Type B pancreatic cell (in vitro differentiated cells): ENCODE measurements around the gene OR7C1. TPM values are rescaled to one million over a fixed set of nuclear protein-coding genes. Genes with fewer than 3 reads are reported as not detected.
A peak's percentile ranks its signal among the peaks of the same experiment; 100 is the strongest.
"Not testable (repeated sequence)": the region's sequence is repeated elsewhere in the genome, so short reads cannot be mapped to it uniquely, and the experiment has no call there.

Experiments used
- DNase-seq: peaks from one replicate; pipeline ENCODE4 v3.0.0; 2021; ENCODE audit warnings: mixed read lengths; ENCODE audit not compliant: unreplicated experiment; ENCODE audit errors: extremely low spot score
- H3K27ac Mint-ChIP-seq: 2 replicates; pipeline ENCODE4 v1.8.0; 2021; ENCODE audit warnings: mild to moderate bottlenecking, mixed read lengths
- H3K27me3 Mint-ChIP-seq: 2 replicates; pipeline ENCODE4 v1.8.0; 2021; ENCODE audit warnings: mixed read lengths
- H3K36me3 Mint-ChIP-seq: 2 replicates; pipeline ENCODE4 v1.8.0; 2021; ENCODE audit warnings: mixed read lengths
- H3K4me1 Mint-ChIP-seq: one replicate; pipeline ENCODE4 v1.8.0; 2021; ENCODE audit warnings: mixed read lengths; ENCODE audit not compliant: unreplicated experiment
- H3K4me3 Mint-ChIP-seq: 2 replicates; pipeline ENCODE4 v1.8.0; 2021; ENCODE audit warnings: mild to moderate bottlenecking, mixed read lengths
- H3K9me3 Mint-ChIP-seq: 2 replicates; pipeline ENCODE4 v1.8.0; 2021; ENCODE audit warnings: mixed read lengths
- CTCF ChIP-seq: fragments of 200-600 bp; sonication (generic); conservative IDR thresholded peaks from 2 replicates; pipeline ENCODE4 v1.5.0; 2021; ENCODE audit warnings: antibody characterized with exemption, mild to moderate bottlenecking
- total RNA-seq: library from RNA; stranded (reverse); gene quantifications from 2 replicates; pipeline ENCODE4 v1.2.1, GENCODE V29; 2021; ENCODE audit warnings: low replicate concordance

Gene OR7C1
- total RNA-seq, 1 donor from 2014 or later = not detected

GRCh38 chr19:14782626-14783409 is 52.2 kb downstream of the OR7C1 start:
- H3K4me3 Mint-ChIP-seq = no peak overlapping the region
- no peaks in the 10 kb centered on the region for H3K4me1 Mint-ChIP-seq
- H3K9me3 Mint-ChIP-seq = no peaks in the 10 kb centered on the region
- H3K27ac Mint-ChIP-seq = no peak overlapping the region
- TF ChIP-seq CTCF = no peak
- H3K27me3 Mint-ChIP-seq = peaks cover 3% of the 10 kb centered on the region
- no peak for DNase-seq
- no peaks in the 10 kb centered on the region for H3K36me3 Mint-ChIP-seq

- H3K4me1 Mint-ChIP-seq, H3K4me3 Mint-ChIP-seq, H3K27ac Mint-ChIP-seq, H3K9me3 Mint-ChIP-seq, H3K36me3 Mint-ChIP-seq, H3K27me3 Mint-ChIP-seq, DNase-seq: not testable (repeated sequence)
These were observed 53.1 kb downstream of the OR7C1 start for GRCh38 chr19:14781713-14782536.

GRCh38 chr19:14780622-14781225 is 54.3 kb downstream of the OR7C1 start:
- not testable (repeated sequence) for H3K36me3 Mint-ChIP-seq, H3K4me1 Mint-ChIP-seq, H3K9me3 Mint-ChIP-seq, H3K27me3 Mint-ChIP-seq, H3K4me3 Mint-ChIP-seq, H3K27ac Mint-ChIP-seq
- DNase-seq = peak; percentile 27

- H3K27me3 Mint-ChIP-seq = peaks cover 6% of the 10 kb centered on the region
- no peaks in the 10 kb centered on the region for H3K4me1 Mint-ChIP-seq
- no peaks in the 10 kb centered on the region for H3K9me3 Mint-ChIP-seq
- no peak overlapping the region for H3K27ac Mint-ChIP-seq
- H3K36me3 Mint-ChIP-seq = no peaks in the 10 kb centered on the region
- no peak for TF ChIP-seq CTCF
- no peak overlapping the region for H3K4me3 Mint-ChIP-seq
- DNase-seq = no peak
These were observed 55.8 kb downstream of the OR7C1 start for GRCh38 chr19:14779151-14779550.

DNA sequence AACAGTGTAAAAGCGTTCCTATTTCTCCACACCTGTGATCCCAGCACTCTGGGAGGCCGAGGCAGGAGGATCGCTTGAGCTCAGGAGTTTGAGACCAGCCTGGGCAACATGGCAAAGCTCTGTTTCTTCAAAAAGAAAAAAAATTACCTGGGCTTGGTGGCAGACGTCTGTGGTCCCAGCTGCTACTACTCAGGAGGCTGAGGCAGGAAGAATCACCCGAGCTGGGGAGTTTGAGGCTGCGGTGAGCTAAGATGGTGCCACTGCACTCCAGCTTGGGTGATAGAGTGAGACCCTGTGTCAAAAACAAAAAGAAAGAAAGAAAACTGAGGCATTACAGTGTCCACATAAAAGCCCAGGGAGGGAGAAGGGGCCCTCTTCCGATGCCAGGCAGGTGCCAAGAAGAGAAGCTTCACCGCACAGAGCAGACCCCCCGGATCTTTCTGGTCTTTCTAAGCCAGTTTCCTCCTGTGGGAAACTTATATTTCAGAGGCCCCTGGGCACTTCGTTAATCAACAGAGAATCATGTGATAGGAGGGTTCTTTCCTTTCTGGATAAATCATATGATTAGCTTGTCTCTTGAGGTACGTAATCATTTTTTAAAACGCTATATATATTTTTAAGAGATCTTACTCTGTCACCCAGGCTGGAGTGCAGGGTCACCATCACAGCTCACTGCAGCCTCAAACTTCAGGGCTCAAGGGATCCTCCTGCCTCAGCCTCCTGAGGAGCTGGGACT is 56.7 kb downstream of the OR7C1 start, which contains the start of gene ADGRE2:
ADGRE2 (minus strand) TSS at position 451 of the 736 bp plus-strand sequence. CDS start 1,804 bp downstream, outside the sequence.
- H3K4me1 Mint-ChIP-seq, DNase-seq, H3K36me3 Mint-ChIP-seq, H3K27me3 Mint-ChIP-seq, H3K4me3 Mint-ChIP-seq, H3K9me3 Mint-ChIP-seq: not testable (repeated sequence)
- H3K27ac Mint-ChIP-seq = peak within 1 kb of the TSS; percentile 86

DNA sequence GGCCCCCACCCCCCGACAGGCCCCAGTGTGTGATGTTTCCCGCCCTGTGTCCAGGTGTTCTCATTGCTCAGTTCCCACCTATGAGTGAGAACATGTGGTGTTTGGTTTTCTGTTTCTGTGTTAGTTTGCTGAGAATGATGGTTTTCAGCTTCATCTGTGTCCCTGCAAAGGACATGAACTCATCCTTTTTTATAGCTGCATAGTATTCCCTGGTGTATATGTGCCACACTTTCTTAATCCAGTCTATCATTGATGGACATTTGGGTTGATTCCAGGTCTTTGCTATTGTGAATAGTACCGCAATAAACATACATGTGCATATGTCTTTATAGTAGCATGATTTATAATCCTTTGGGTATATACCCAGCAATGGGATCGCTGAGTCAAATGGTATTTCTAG is 57.3 kb downstream of the OR7C1 start:
- H3K27me3 Mint-ChIP-seq, H3K4me3 Mint-ChIP-seq: not testable (repeated sequence)

GRCh38 chr19:14775869-14776586 is 59.0 kb downstream of the OR7C1 start:
- Mint-ChIP-seq H3K4me1 (no peaks in the 10 kb centered on the region), H3K9me3 (no peaks in the 10 kb centered on the region), H3K27ac (peak overlapping the region; percentile 91), H3K4me3 (peak overlapping the region; percentile 84), H3K36me3 (no peaks in the 10 kb centered on the region), H3K27me3 (peaks cover 6% of the 10 kb centered on the region)
- TF ChIP-seq CTCF = no peak
- DNase-seq = no peak

More for the DNA sequence above, 57.3 kb downstream of the OR7C1 start:
- H3K36me3 Mint-ChIP-seq, DNase-seq, H3K4me1 Mint-ChIP-seq, H3K9me3 Mint-ChIP-seq: not testable (repeated sequence)
- peak overlapping the region; percentile 86 for H3K27ac Mint-ChIP-seq

- not testable (repeated sequence) for H3K4me1 Mint-ChIP-seq, H3K27ac Mint-ChIP-seq, H3K9me3 Mint-ChIP-seq, H3K36me3 Mint-ChIP-seq, H3K27me3 Mint-ChIP-seq
- H3K4me3 Mint-ChIP-seq = peak overlapping the region; percentile 39
- peak; percentile 25 for DNase-seq
These were observed 59.7 kb downstream of the OR7C1 start for GRCh38 chr19:14775326-14775725.
